ENCODE measurements around the gene SLC6A6.

The SLC6A6 gene

DNA sequence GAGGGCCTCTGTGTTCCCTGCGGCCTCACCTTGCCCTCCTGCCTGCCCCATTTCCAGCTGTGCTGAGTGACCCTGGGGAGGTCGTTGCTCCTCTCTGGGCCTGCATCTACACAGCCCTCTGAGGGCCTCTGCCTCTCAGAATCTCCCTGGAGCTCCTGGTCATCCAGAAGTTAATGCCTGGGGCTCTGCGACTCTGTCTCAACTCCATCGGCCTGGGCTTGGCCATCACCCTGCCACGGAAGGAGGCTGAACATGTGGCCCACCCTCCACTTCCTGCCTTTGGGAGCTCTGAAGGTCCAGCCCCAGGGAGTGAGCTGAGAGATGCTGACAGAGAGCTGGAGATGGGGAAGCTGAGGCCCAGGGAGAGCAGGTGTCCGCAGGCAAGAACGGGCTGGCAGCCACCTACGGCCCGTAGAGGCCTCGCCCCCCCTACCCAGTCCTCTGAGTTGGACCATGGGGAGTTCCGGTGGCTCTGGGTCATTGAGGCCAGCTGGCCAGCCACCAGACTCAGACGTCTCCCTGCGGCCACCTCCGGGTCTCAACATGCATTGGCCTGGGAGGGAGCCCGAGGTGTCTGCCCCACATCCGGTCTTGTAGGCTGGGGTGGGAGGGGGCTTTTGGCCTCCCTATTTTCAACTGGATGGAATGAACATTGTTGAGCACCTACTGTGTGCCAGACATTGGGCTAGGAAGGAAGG is 103.5 kb downstream of the SLC6A6 start:
- TF ChIP-seq Cebpa-rat (IDR thresholded peaks at IDR 0.05) = no peak
- H3K27ac ChIP-seq = no peak overlapping the region

DNA sequence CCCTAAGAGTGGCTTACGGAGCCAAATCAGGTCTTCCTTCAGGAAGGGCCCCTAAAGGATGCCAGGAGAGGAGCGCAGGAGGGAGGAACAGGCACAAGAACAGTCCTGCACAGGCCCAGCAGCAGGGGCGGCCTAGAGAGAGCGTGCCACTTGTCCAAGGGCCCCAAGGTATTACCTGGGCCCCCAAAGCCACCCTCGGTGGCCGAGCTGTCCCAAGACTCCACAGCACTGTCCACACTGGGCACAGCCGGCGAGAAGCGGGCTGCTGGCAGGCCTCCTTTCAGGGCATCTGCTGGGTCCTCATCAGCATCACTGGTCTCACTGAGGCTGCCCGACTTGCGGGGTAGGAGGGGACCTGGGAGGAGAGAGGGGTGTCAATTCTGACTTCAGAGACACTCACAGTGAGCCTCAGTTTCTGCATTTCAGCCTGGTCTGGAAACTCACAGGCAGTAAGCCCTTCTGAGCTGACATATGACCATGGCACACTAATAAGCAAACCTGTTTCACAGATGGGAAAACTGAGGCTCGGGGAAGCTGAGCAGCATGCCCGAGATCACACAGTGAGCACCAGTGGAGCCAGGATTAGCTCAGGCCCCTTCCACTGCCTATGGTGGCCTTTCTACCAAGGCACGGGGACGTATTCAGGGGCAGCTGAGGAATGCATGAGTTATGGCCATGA is 104.4 kb downstream of the SLC6A6 start:
- Histone ChIP-seq H3K27ac (no peak overlapping the region), H3K4me3 (no peak overlapping the region), H3K27me3 (no peaks in the 10 kb centered on the region), H4K20me1 (no peaks in the 10 kb centered on the region), H3K9ac (no peak overlapping the region), H3K36me3 (no peaks in the 10 kb centered on the region), H3K9me3 (peaks cover 15% of the 10 kb centered on the region), H3K4me2 (peak overlapping the region; percentile 46), H3K4me1 (peaks cover 35% of the 10 kb centered on the region)
- no peak for TF ChIP-seq Cebpa-rat (IDR thresholded peaks at IDR 0.05)

More for the DNA sequence above, 103.5 kb downstream of the SLC6A6 start:
- H3K9ac ChIP-seq = no peak overlapping the region
- H3K36me3 ChIP-seq = no peaks in the 10 kb centered on the region
- H3K27me3 ChIP-seq = no peaks in the 10 kb centered on the region
- H4K20me1 ChIP-seq = no peaks in the 10 kb centered on the region
- no peak overlapping the region for H3K4me2 ChIP-seq
- H3K9me3 ChIP-seq = peaks cover 15% of the 10 kb centered on the region
- peaks cover 35% of the 10 kb centered on the region for H3K4me1 ChIP-seq
- no peak overlapping the region for H3K4me3 ChIP-seq

DNA sequence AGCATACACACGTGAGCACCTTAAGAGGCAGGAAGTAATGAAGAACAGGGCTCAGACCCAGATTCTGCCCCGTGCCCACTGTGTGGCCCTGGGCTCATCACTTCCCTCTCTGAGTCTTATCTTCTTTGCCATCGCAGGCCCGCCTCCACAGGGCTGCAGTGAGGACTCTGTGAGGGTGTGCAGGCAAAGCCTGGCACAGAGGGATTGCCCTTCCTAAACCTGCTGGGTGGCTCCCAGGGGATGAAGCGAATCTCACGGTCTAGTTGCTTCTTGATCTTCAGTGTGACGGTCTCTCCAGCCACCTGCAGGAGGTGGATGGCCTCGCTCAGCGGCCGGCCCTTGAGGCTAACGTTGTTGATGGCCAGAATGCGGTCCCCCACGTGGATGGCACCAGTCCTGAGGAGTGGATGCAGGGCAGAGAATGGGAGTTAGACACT is 104.9 kb downstream of the SLC6A6 start:
- Histone ChIP-seq H3K4me3 (no peak overlapping the region), H3K27ac (no peak overlapping the region), H3K9ac (no peak overlapping the region), H3K9me3 (peaks cover 10% of the 10 kb centered on the region), H3K4me1 (peaks cover 40% of the 10 kb centered on the region), H3K4me2 (peak overlapping the region; percentile 46), H3K27me3 (no peaks in the 10 kb centered on the region), H4K20me1 (no peaks in the 10 kb centered on the region), H3K36me3 (no peaks in the 10 kb centered on the region)
- TF ChIP-seq Cebpa-rat (IDR thresholded peaks at IDR 0.05) = no peak

DNA sequence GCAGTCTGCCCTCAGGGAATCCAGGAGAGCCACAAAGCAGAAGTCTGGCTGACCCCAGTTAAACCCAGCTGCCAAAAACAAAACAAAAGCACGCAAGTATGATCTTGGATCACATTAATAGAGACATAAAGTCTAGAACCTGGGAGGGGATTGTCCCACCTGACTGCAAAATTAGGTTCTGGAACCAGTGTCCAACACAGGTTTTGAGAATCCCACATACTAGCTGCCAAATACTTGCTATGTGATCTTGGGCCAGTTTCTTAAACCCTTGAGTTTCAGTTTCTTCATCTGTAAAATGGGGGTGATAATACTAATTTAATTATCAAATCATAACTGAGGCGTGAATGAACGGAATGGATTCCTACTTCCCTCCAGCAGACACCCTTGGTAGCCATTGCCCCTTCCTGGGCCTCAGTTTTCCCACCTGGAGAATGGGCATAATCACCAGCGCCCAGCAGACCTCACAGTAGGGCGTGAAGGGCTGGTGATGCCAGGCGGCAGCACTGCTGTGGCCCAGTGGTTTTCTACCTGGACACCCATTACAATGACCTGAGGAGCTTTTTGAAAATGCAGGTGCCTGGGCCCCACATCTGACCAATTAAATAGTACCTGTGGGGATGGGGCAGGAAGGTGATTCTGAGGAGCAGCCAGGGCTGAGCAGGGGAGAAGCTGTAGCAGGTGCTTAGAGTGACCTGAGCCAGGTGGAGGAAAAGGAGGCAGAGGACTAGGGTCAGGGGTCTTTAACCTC is 105.5 kb downstream of the SLC6A6 start:
- peaks cover 4% of the 10 kb centered on the region; the same call in 1 of the 2 replicates for H3K9me3 ChIP-seq
- no peak overlapping the region for H3K27ac ChIP-seq
- no peak overlapping the region for H3K4me3 ChIP-seq
- H3K36me3 ChIP-seq = no peaks in the 10 kb centered on the region
- H3K4me2 ChIP-seq = peak overlapping the region; percentile 70; the same call in 1 of the 2 replicates
- no peaks in the 10 kb centered on the region for H3K27me3 ChIP-seq
- no peak overlapping the region for H3K9ac ChIP-seq
- no peak for TF ChIP-seq Cebpa-rat (IDR thresholded peaks at IDR 0.05)
- H4K20me1 ChIP-seq = no peaks in the 10 kb centered on the region
- H3K4me1 ChIP-seq = peaks cover 46% of the 10 kb centered on the region

DNA sequence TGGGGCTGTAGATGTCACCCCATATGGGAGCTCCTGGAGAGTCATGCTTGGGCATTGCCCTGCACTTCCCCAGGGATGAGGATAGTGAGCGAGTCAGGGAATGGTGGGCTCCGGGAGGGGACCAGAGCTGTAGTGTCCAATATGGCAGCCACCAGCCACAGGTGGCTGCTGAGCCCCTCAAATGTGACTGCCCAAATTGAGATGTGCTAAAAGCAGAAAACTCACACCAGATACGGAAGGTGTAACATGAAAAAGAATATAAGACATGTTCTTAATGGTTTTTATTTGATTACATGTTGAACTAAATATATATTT is 106.1 kb downstream of the SLC6A6 start:
- no peaks in the 10 kb centered on the region for H3K36me3 ChIP-seq
- no peaks in the 10 kb centered on the region for H3K27me3 ChIP-seq
- no peak overlapping the region for H3K27ac ChIP-seq
- H4K20me1 ChIP-seq = no peaks in the 10 kb centered on the region
- H3K9me3 ChIP-seq = no peaks in the 10 kb centered on the region
- no peak overlapping the region for H3K4me3 ChIP-seq
- no peak for TF ChIP-seq Cebpa-rat (IDR thresholded peaks at IDR 0.05)
- H3K4me1 ChIP-seq = peaks cover 46% of the 10 kb centered on the region
- H3K9ac ChIP-seq = no peak overlapping the region
- H3K4me2 ChIP-seq = peak overlapping the region; percentile 70; the same call in 1 of the 2 replicates

DNA sequence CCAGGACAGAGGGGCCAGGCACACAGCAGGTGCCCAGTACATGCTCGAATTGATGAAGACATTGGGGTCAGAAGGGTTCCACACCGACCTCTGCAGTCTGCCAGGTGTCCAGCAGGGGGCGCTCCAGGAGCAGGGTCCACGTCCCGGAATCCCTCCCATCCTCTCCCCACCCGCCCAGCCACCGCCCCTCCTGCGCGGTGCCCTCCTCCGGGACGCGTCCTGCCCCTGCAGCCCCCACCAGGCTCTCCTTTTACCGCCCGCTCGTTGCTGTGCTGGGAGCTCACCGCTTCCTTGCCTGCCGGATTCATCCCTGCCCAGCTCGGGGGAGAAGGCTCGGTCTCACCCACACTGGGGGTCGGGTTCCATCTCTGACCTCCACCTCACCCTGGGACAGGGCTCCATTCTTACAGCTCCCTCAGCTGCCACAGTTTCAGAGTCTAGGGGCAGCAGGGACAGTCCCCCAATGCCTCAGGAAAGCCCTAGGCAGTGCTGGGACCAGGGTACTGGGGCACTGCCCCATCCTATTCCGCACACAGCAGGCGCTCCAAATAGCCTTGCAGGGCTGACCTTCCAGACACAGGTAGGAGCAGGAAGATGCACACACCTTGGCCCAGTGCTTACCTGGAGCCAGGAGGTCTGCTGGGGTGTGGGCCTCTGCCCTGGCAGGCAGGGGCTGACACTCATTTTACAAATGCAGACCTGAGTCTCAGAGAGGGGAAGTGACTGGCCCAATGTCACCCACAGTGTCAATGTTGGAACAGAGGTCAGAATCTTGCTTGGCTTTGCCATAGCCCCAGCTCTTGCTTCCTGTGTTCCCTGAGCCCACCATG is 106.8 kb downstream of the SLC6A6 start:
- no peaks in the 10 kb centered on the region for H3K9me3 ChIP-seq
- no peaks in the 10 kb centered on the region for H4K20me1 ChIP-seq
- no peak overlapping the region for H3K4me3 ChIP-seq
- H3K27me3 ChIP-seq = no peaks in the 10 kb centered on the region
- no peak overlapping the region for H3K9ac ChIP-seq
- no peak overlapping the region for H3K27ac ChIP-seq
- H3K4me2 ChIP-seq = peak overlapping the region; percentile 70
- peaks cover 46% of the 10 kb centered on the region for H3K4me1 ChIP-seq
- TF ChIP-seq Cebpa-rat (IDR thresholded peaks at IDR 0.05) = no peak
- no peaks in the 10 kb centered on the region for H3K36me3 ChIP-seq

DNA sequence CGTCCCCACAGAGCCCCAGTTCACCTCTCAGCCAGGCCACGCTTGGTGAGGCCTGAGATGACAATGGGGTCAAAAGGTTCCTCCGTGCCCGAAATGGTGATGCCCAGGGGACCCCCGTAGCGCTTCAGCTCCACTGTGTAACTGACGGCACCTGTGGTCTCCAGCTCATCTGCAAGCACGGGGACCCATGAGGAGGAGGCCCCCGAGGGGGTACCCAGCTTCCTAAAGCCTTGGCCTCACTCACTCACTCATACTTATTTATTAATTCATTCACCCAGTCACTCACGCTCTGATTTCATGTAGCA is 107.3 kb downstream of the SLC6A6 start:
- peak overlapping the region; percentile 70 for H3K4me2 ChIP-seq
- no peaks in the 10 kb centered on the region for H3K9me3 ChIP-seq
- no peaks in the 10 kb centered on the region for H4K20me1 ChIP-seq
- H3K36me3 ChIP-seq = no peaks in the 10 kb centered on the region
- no peak overlapping the region for H3K4me3 ChIP-seq
- H3K27ac ChIP-seq = no peak overlapping the region
- TF ChIP-seq Cebpa-rat (IDR thresholded peaks at IDR 0.05) = no peak
- no peak overlapping the region for H3K9ac ChIP-seq
- H3K27me3 ChIP-seq = no peaks in the 10 kb centered on the region
- peaks cover 46% of the 10 kb centered on the region for H3K4me1 ChIP-seq

DNA sequence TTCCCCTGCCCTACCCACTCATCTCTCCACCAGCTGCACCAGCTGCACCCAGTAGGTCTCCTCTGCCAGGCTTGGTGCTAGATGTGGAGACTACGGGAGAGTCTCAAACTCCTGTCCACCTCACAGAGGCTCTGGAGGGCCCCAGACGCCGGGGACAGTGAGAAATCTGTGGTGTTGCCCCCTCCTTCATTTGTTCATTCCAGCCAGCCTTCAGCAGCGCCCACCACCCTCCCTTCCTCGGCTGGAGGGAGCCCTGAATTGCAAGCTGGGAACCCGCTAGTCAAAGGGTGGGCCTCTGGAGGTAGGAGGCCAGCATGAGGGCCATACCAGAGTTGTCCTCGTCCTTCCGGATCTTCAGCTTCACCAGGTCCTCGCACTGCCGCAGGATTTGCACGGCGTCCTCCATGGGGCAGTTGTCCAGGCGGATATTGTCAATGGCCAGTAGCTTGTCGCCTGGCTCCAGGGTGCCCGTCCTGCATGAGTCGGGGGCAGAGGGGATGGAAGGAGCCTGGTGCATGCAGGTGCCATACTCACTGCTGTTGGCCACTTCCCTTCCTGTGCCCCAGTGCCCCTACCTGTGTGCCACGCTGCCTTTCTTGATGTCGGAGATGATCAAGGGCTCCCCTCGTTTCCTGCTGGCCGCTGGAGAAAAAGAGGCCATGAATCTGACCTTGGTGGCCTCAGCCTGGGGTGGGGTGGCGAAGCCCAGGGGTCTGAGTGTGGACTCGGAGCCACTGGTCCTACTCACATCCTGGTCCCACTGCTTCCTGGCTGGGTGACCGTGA is 108.6 kb downstream of the SLC6A6 start:
- Histone ChIP-seq H3K27ac (no peak overlapping the region), H3K4me1 (peaks cover 46% of the 10 kb centered on the region), H3K36me3 (no peaks in the 10 kb centered on the region), H4K20me1 (no peaks in the 10 kb centered on the region), H3K4me3 (no peak overlapping the region), H3K4me2 (no peak overlapping the region), H3K27me3 (no peaks in the 10 kb centered on the region), H3K9ac (no peak overlapping the region), H3K9me3 (no peaks in the 10 kb centered on the region)
- TF ChIP-seq Cebpa-rat (IDR thresholded peaks at IDR 0.05) = no peak
